ENCODE results near the gene ZNF76. TPM values are rescaled to one million over a fixed set of nuclear protein-coding genes. Genes with fewer than 3 reads are reported as not detected.

The ZNF76 gene
- total and polyA plus RNA-seq, 10 of the 15 experiments (the other 5 are each of a cell fraction or from before 2014, with no cell fraction given) = 2.8 to 41.0 (median 24.8) TPM

DNA sequence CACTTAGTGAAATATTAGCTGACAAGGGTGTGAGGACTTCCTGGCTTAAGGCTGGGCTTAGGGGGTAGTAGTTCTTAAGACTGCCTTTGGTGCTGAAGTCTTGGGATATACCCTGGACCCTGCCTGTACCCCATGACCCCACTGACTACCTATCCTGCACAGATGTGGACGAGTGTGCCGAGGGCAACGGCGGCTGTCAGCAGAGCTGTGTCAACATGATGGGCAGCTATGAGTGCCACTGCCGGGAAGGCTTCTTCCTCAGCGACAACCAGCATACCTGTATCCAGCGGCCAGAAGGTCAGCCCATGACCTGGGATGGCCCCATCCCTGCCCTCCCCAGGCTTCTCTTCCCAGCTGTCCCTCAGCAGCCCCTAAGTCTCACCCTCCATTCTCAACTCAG is 28.0 kb upstream of the ZNF76 start:
- no peaks in the 10 kb centered on the region; the same call in 1 of the 2 replicates for H4K20me1 ChIP-seq (ENCODE audit: control insufficient read depth, insufficient read depth)
- DNase-seq (ENCODE audit: low read depth, low spot score) (no peak), FAIRE-seq (no peak), ATAC-seq (no peak)
- WGBS (ENCODE audit: insufficient coverage, insufficient replicate concordance, low lambda C conversion rate, missing lambda C conversion rate) = 93% methylated on average over 7 of the region's 7 CpGs
- H3K79me2 ChIP-seq (ENCODE audit: control insufficient read depth, insufficient read depth, low read length) = no peaks in the 10 kb centered on the region
- no peaks in the 10 kb centered on the region for H3K4me1 ChIP-seq (ENCODE audit: control insufficient read depth, insufficient read depth, low read length)
- in situ Hi-C loops (cut with MboI) = no loop called here
- SMC1A ChIA-PET (ENCODE audit: uncharacterized antibody, unreplicated experiment) = interaction anchor here (1.7 kb wide), 1 partner anchor 9 kb away, joined by 5 read pairs; no protein-coding TSS in a partner anchor
- TF ChIP-seq RCOR1 (conservative IDR thresholded peaks at IDR 0.05; ENCODE audit: low read depth, low read length) = no peak
- TF ChIP-seq IKZF2 (IDR thresholded peaks at IDR 0.05) = no peak
- POLR2A ChIA-PET = interaction anchor here (0.5 kb wide), 1 partner anchor 47 kb away, joined by 3 read pairs; no protein-coding TSS in a partner anchor
- no peak overlapping the region for H2AFZ ChIP-seq (ENCODE audit: control insufficient read depth, low read depth, low read length)
- RAD21 ChIA-PET (ENCODE audit: unreplicated experiment) = interaction anchor here (1.1 kb wide), 1 partner anchor 26 kb away, joined by 3 read pairs; no protein-coding TSS in a partner anchor
- no TSS peak for BruUV-seq (replicated peaks)
- no peak overlapping the region for H3K27ac ChIP-seq (ENCODE audit: control insufficient read depth, insufficient read depth)
- H3K9ac ChIP-seq (ENCODE audit: control insufficient read depth, insufficient read depth, low read length) = no peak overlapping the region
- H3K9me3 ChIP-seq (replicated peaks; ENCODE audit: control insufficient read depth, insufficient read depth, low read length) = no peaks in the 10 kb centered on the region; the same call in 1 of the 3 replicates
- intact Hi-C loops (cut with micrococcal nuclease; ENCODE audit: unreplicated experiment) = no loop called here
- CTCF ChIA-PET = interaction anchor here (2.1 to 3.6 kb wide), 2 partner anchors 9 to 26 kb away, joined by 10 to 22 read pairs; no protein-coding TSS in a partner anchor
- H3K36me3 ChIP-seq (ENCODE audit: control insufficient read depth in 2 of 2, insufficient read depth in 2 of 2, low read length in 1 of 2) = no peaks in the 10 kb centered on the region
- no peaks in the 10 kb centered on the region for H3K27me3 ChIP-seq (replicated peaks in 1 of 2; ENCODE audit: control insufficient read depth in 2 of 2, insufficient read depth in 2 of 2, low read length in 1 of 2)
- no peak overlapping the region for H3K4me3 ChIP-seq
- no peak overlapping the region for H3K4me2 ChIP-seq (ENCODE audit: control insufficient read depth, insufficient read depth)

DNA sequence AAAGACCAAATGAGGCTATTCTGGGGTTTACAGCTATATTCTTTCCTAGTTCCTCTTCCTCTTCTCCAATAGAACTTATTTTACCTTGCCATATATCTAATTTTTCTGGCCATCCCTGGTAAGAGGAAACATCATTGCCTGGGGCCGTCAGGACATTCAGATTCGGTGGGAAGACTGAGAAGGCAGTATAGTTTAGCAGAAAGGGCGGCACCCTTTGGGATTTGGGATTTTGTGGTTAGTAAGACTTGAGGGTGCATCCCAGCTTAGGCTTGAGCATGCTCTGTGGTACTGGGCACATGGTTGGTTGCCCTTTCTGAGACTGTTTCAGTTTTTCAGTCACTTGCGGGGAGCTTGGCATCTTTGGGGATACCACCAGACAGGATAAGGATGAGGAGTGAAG is 24.6 kb upstream of the ZNF76 start:
- H3K9me3 ChIP-seq (replicated peaks; ENCODE audit: control insufficient read depth, insufficient read depth, low read length) = no peaks in the 10 kb centered on the region; the same call in 1 of the 3 replicates
- no peak overlapping the region for H3K9ac ChIP-seq (ENCODE audit: control insufficient read depth, insufficient read depth, low read length)
- CTCF ChIA-PET = no interaction called here
- no peaks in the 10 kb centered on the region for H3K36me3 ChIP-seq (ENCODE audit: control insufficient read depth in 2 of 2, insufficient read depth in 2 of 2, low read length in 1 of 2)
- SMC1A ChIA-PET (ENCODE audit: uncharacterized antibody, unreplicated experiment) = interaction anchor here (0.6 to 1.4 kb wide), 2 partner anchors 37 to 80 kb away, joined by 3 read pairs; no protein-coding TSS in a partner anchor
- no peak overlapping the region for H3K27ac ChIP-seq (ENCODE audit: control insufficient read depth, insufficient read depth)
- H3K4me1 ChIP-seq (ENCODE audit: control insufficient read depth, insufficient read depth, low read length) = no peaks in the 10 kb centered on the region
- H3K4me3 ChIP-seq = no peak overlapping the region
- WGBS (ENCODE audit: insufficient coverage, insufficient replicate concordance, low lambda C conversion rate, missing lambda C conversion rate) = 87% methylated on average over 4 of the region's 4 CpGs
- no peak for FAIRE-seq
- no peak for DNase-seq (ENCODE audit: low read depth, low spot score)
- in situ Hi-C loops (cut with MboI) = no loop called here
- H2AFZ ChIP-seq (ENCODE audit: control insufficient read depth, low read depth, low read length) = no peak overlapping the region
- H4K20me1 ChIP-seq (ENCODE audit: control insufficient read depth, insufficient read depth) = no peaks in the 10 kb centered on the region; the same call in 1 of the 2 replicates
- ATAC-seq = no peak
- intact Hi-C loops (cut with micrococcal nuclease; ENCODE audit: unreplicated experiment) = no loop called here
- POLR2A ChIA-PET = no interaction called here
- RAD21 ChIA-PET (ENCODE audit: unreplicated experiment) = no interaction called here
- H3K79me2 ChIP-seq (ENCODE audit: control insufficient read depth, insufficient read depth, low read length) = no peaks in the 10 kb centered on the region
- H3K27me3 ChIP-seq (replicated peaks in 1 of 2; ENCODE audit: control insufficient read depth in 2 of 2, insufficient read depth in 2 of 2, low read length in 1 of 2) = no peaks in the 10 kb centered on the region
- H3K4me2 ChIP-seq (ENCODE audit: control insufficient read depth, insufficient read depth) = no peak overlapping the region
- BruUV-seq (replicated peaks) = no TSS peak
- TF ChIP-seq ZZZ3 (IDR thresholded peaks at IDR 0.05; ENCODE audit: control insufficient read depth, insufficient read length, low read depth) = no peak
- TF ChIP-seq BHLHE40 (IDR thresholded peaks at IDR 0.05; ENCODE audit: borderline replicate concordance in 1 of 2, low read depth in 2 of 2, low read length in 1 of 2) = no peak
- TF ChIP-seq BRCA1 (IDR thresholded peaks at IDR 0.05; ENCODE audit: low read depth, low read length) = no peak
- TF ChIP-seq IKZF1 (conservative IDR thresholded peaks at IDR 0.05) = no peak
- no peak for TF ChIP-seq EZH2 (IDR thresholded peaks at IDR 0.05; ENCODE audit: borderline replicate concordance, control insufficient read depth, low read depth, low read length)
- no peak for TF ChIP-seq KLF5 (IDR thresholded peaks at IDR 0.05; ENCODE audit: partially characterized antibody)
- TF ChIP-seq HDGF (IDR thresholded peaks at IDR 0.05) = no peak
- TF ChIP-seq, protein P1, sequence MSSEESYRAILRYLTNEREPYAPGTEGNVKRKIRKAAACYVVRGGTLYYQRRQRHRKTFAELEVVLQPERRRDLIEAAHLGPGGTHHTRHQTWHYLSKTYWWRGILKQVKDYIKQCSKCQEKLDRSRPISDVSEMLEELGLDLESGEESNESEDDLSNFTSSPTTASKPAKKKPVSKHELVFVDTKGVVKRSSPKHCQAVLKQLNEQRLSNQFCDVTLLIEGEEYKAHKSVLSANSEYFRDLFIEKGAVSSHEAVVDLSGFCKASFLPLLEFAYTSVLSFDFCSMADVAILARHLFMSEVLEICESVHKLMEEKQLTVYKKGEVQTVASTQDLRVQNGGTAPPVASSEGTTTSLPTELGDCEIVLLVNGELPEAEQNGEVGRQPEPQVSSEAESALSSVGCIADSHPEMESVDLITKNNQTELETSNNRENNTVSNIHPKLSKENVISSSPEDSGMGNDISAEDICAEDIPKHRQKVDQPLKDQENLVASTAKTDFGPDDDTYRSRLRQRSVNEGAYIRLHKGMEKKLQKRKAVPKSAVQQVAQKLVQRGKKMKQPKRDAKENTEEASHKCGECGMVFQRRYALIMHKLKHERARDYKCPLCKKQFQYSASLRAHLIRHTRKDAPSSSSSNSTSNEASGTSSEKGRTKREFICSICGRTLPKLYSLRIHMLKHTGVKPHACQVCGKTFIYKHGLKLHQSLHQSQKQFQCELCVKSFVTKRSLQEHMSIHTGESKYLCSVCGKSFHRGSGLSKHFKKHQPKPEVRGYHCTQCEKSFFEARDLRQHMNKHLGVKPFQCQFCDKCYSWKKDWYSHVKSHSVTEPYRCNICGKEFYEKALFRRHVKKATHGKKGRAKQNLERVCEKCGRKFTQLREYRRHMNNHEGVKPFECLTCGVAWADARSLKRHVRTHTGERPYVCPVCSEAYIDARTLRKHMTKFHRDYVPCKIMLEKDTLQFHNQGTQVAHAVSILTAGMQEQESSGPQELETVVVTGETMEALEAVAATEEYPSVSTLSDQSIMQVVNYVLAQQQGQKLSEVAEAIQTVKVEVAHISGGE (CRISPR knock-in tag; IDR thresholded peaks at IDR 0.05) = no peak
- no peak for TF ChIP-seq NR2F1 (conservative IDR thresholded peaks at IDR 0.05)
- TF ChIP-seq KDM1A (IDR thresholded peaks at IDR 0.05; ENCODE audit: borderline replicate concordance) = no peak
- no peak for TF ChIP-seq ZSCAN29 (IDR thresholded peaks at IDR 0.05)
- no peak for TF ChIP-seq ZNF207 (IDR thresholded peaks at IDR 0.05; ENCODE audit: borderline replicate concordance)
- TF ChIP-seq DPF2 (IDR thresholded peaks at IDR 0.05) = no peak
- no peak for TF ChIP-seq MEF2B (IDR thresholded peaks at IDR 0.05; ENCODE audit: partially characterized antibody, poor library complexity, severe bottlenecking)
- TF ChIP-seq TCF12 (IDR thresholded peaks at IDR 0.05; ENCODE audit: low read depth, low read length) = no peak

Data from GM12878 (cell line).